Mucosa of rectum (tissue), 2 donors: ENCODE data around the gene MGME1.
"Not testable (repeated sequence)": the region's sequence is repeated elsewhere in the genome, so short reads cannot be mapped to it uniquely, and the experiment has no call there.

Experiments
- H3K27ac ChIP-seq, 2 donors: one replicate each; pipeline ENCODE4 v1.7.0; 2013; ENCODE audit warnings: inconsistent platforms in 2 of 2, low read depth in 2 of 2, low read length in 2 of 2
- H3K27me3 ChIP-seq, 2 donors: one replicate each; pipeline ENCODE4 v1.7.0; 2013; ENCODE audit warnings: low read length in 2 of 2; ENCODE audit not compliant: control insufficient read depth in 2 of 2, insufficient read depth in 2 of 2
- H3K36me3 ChIP-seq, 2 donors: one replicate each; pipeline ENCODE4 v1.7.0; 2013; ENCODE audit warnings: low read length in 2 of 2; ENCODE audit not compliant: control insufficient read depth in 2 of 2, insufficient read depth in 2 of 2
- H3K4me1 ChIP-seq, 2 donors: one replicate each; pipeline ENCODE4 v1.7.0; 2013; ENCODE audit warnings: low read length in 2 of 2, mild to moderate bottlenecking in 1 of 2; ENCODE audit not compliant: control insufficient read depth in 2 of 2, insufficient read depth in 2 of 2
- H3K4me3 ChIP-seq, 2 donors: one replicate each; pipeline ENCODE4 v1.7.0; 2013; ENCODE audit warnings: low read length in 2 of 2
- H3K9ac ChIP-seq, 2 donors: one replicate each; pipeline ENCODE4 v1.7.0; 2013; ENCODE audit warnings: low read length in 2 of 2, low read depth in 1 of 2, mild to moderate bottlenecking in 1 of 2
- H3K9me3 ChIP-seq, 2 donors: one replicate each; pipeline ENCODE4 v1.7.0; 2013; ENCODE audit warnings: low read length in 2 of 2; ENCODE audit not compliant: control insufficient read depth in 2 of 2
- donor health status: healthy.
- donor health status: Normal muscosa, but diverticular disease.

Gene MGME1

GRCh38 chr20:17959257-17959627 lies 9.6 kb upstream of the MGME1 start:
- no peaks in the 10 kb centered on the region for H3K27me3 ChIP-seq
- H3K27ac ChIP-seq: peak overlapping the region; percentile 69 to 78
- H3K36me3 ChIP-seq: peaks cover 9 to 14% of the 10 kb centered on the region in 2 donors
- H3K9ac ChIP-seq: peak overlapping the region; percentile 10 to 64
- H3K4me1 ChIP-seq: peaks cover 56 to 71% of the 10 kb centered on the region in 2 donors
- H3K4me3 ChIP-seq: peak overlapping the region in 1 of 2 donors; percentile 9
- H3K9me3 ChIP-seq: no peaks in the 10 kb centered on the region

- not testable (repeated sequence) for H3K9me3 ChIP-seq, H3K27me3 ChIP-seq, H3K9ac ChIP-seq, H3K36me3 ChIP-seq
- Histone ChIP-seq H3K4me1 (peaks cover 63 to 81% of the 10 kb centered on the region in 2 donors), H3K4me3 (peak overlapping the region in 1 of 2 donors; percentile 37), H3K27ac (peak overlapping the region in 1 of 2 donors; percentile 78)
Observed at GRCh38 chr20:17960400-17960885, 8.4 kb upstream of the MGME1 start.

- Histone ChIP-seq H3K9ac (peak overlapping the region; percentile 34 to 44), H3K4me1 (peaks cover 63 to 81% of the 10 kb centered on the region in 2 donors), H3K27ac (peak overlapping the region; percentile 18 to 70), H3K27me3 (no peaks in the 10 kb centered on the region), H3K9me3 (no peaks in the 10 kb centered on the region), H3K36me3 (peaks cover 4 to 6% of the 10 kb centered on the region in 2 donors), H3K4me3 (peak overlapping the region in 1 of 2 donors; percentile 37)
Observed at GRCh38 chr20:17960927-17961586, 7.8 kb upstream of the MGME1 start.

- Histone ChIP-seq H3K27ac (peak overlapping the region; percentile 18 to 70), H3K4me1 (peaks cover 66 to 83% of the 10 kb centered on the region in 2 donors), H3K9me3 (no peaks in the 10 kb centered on the region), H3K27me3 (no peaks in the 10 kb centered on the region), H3K9ac (peak overlapping the region in 1 of 2 donors; percentile 44), H3K36me3 (peaks cover 4 to 6% of the 10 kb centered on the region in 2 donors), H3K4me3 (peak overlapping the region in 1 of 2 donors; percentile 37)
Observed at GRCh38 chr20:17961587-17961940, 7.3 kb upstream of the MGME1 start.

- Histone ChIP-seq H3K9me3 (no peaks in the 10 kb centered on the region), H3K36me3 (peaks cover 4 to 6% of the 10 kb centered on the region in 2 donors), H3K4me1 (peaks cover 60 to 74% of the 10 kb centered on the region in 2 donors), H3K27me3 (no peaks in the 10 kb centered on the region), H3K4me3 (no peak overlapping the region), H3K27ac (peak overlapping the region; percentile 49 to 51), H3K9ac (no peak overlapping the region)
Observed at GRCh38 chr20:17963114-17963897, 5.5 kb upstream of the MGME1 start.

GRCh38 chr20:17964073-17964472 lies 4.7 kb upstream of the MGME1 start:
- peaks cover 54 to 66% of the 10 kb centered on the region in 2 donors for H3K4me1 ChIP-seq
- H3K36me3 ChIP-seq: peaks cover 4 to 6% of the 10 kb centered on the region in 2 donors
- H3K27ac ChIP-seq: peak overlapping the region in 1 of 2 donors; percentile 99

GRCh38 chr20:17964632-17965031 lies 4.2 kb upstream of the MGME1 start:
- H3K9ac ChIP-seq: peak overlapping the region in 1 of 2 donors; percentile 95
- peak overlapping the region in 1 of 2 donors; percentile 100 for H3K4me3 ChIP-seq
- H3K36me3 ChIP-seq: peaks cover 4 to 6% of the 10 kb centered on the region in 2 donors
- H3K4me1 ChIP-seq: peaks cover 49 to 60% of the 10 kb centered on the region in 2 donors
- no peaks in the 10 kb centered on the region for H3K27me3 ChIP-seq
- H3K27ac ChIP-seq: peak overlapping the region; percentile 99
- H3K9me3 ChIP-seq: no peaks in the 10 kb centered on the region

More at GRCh38 chr20:17964073-17964472, 4.7 kb upstream of the MGME1 start:
- Histone ChIP-seq H3K9me3 (no peaks in the 10 kb centered on the region), H3K4me3 (no peak overlapping the region), H3K27me3 (no peaks in the 10 kb centered on the region), H3K9ac (peak overlapping the region in 1 of 2 donors; percentile 95)

- no peaks in the 10 kb centered on the region for H3K9me3 ChIP-seq
- peaks cover 48 to 61% of the 10 kb centered on the region in 2 donors for H3K4me1 ChIP-seq
- H3K9ac ChIP-seq: peak overlapping the region; percentile 47 to 95
- H3K27me3 ChIP-seq: no peaks in the 10 kb centered on the region
- peak overlapping the region; percentile 90 to 100 for H3K4me3 ChIP-seq
- H3K27ac ChIP-seq: peak overlapping the region; percentile 99
- peaks cover 4 to 6% of the 10 kb centered on the region in 2 donors for H3K36me3 ChIP-seq
Observed at GRCh38 chr20:17965042-17965697, 3.6 kb upstream of the MGME1 start.

- Histone ChIP-seq H3K36me3 (peaks cover 4 to 6% of the 10 kb centered on the region in 2 donors), H3K4me1 (peaks cover 44 to 57% of the 10 kb centered on the region in 2 donors), H3K4me3 (peak overlapping the region; percentile 90 to 100), H3K27ac (peak overlapping the region; percentile 99), H3K9me3 (no peaks in the 10 kb centered on the region), H3K9ac (peak overlapping the region; percentile 95), H3K27me3 (no peaks in the 10 kb centered on the region)
Observed at GRCh38 chr20:17966432-17967310, 2.1 kb upstream of the MGME1 start.
